Astrocyte (in vitro differentiated cells and primary cell): Measurements from ENCODE around the gene SEMG1.

Experiments
- EZH2 ChIP-seq: IDR thresholded peaks from 2 replicates; pipeline ENCODE4 v1.6.1; 2012; ENCODE audit warnings: mild to moderate bottlenecking, low read length, inconsistent platforms; ENCODE audit not compliant: insufficient read depth
- TF ChIP-seq, protein P1 (sequence below): IDR thresholded peaks from 2 replicates; pipeline ENCODE4 v1.5.1; 2011; ENCODE audit warnings: low read depth, mild to moderate bottlenecking, inconsistent platforms, low read length, moderate library complexity; ENCODE audit not compliant: insufficient read depth

DNA sequence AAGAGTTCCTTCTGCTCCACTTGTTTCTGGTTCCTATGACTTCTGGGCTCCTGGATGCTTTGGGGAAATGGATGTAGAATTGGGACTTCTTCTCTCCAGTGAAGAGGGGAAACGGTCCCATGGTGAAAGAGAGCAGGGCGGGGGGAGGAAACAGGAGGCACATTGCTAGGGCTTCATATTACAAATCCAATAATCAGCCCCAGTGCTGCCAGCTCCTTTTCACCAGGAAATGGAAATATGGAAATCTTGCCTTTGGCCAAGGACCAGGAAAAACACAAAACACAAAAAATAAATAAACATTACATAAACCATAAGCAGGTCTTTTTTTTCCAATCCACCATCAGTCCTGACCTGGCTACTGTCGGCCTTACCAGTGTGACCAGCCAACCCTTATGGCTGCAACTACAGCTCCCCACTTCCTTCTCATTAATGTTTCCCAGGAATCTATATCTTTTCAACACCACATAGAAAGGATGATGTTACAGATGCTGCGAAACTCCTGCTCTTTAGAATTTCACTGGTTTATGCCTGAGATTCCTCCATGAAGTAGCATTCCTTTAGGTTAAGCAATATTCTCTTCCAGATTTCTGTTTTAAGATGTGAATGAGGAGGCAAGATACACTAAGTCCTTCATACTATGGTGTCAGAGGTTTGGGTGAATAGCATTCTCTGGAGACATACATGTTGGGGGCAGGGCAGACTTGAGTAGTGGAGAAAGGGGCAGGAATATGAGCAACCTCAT is 30.1 kb upstream of the SEMG1 start:
- no peak for TF ChIP-seq EZH2
- TF ChIP-seq, protein P1, sequence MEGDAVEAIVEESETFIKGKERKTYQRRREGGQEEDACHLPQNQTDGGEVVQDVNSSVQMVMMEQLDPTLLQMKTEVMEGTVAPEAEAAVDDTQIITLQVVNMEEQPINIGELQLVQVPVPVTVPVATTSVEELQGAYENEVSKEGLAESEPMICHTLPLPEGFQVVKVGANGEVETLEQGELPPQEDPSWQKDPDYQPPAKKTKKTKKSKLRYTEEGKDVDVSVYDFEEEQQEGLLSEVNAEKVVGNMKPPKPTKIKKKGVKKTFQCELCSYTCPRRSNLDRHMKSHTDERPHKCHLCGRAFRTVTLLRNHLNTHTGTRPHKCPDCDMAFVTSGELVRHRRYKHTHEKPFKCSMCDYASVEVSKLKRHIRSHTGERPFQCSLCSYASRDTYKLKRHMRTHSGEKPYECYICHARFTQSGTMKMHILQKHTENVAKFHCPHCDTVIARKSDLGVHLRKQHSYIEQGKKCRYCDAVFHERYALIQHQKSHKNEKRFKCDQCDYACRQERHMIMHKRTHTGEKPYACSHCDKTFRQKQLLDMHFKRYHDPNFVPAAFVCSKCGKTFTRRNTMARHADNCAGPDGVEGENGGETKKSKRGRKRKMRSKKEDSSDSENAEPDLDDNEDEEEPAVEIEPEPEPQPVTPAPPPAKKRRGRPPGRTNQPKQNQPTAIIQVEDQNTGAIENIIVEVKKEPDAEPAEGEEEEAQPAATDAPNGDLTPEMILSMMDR, result no peak
